GM12878 (cell line): ENCODE data around the gene OR5F1. TPM values are rescaled to one million over a fixed set of nuclear protein-coding genes. Genes with fewer than 3 reads are reported as not detected.

Source experiments
- DPF2 ChIP-seq: fragments of 450-650 bp; IDR thresholded peaks from 2 replicates; pipeline ENCODE4 v1.6.1; 2017; ENCODE audit warnings: mild to moderate bottlenecking
- HDGF ChIP-seq: fragments of 450-650 bp; IDR thresholded peaks from 2 replicates; pipeline ENCODE4 v1.6.1; 2016; ENCODE audit warnings: antibody characterized with exemption
- KLF5 ChIP-seq: fragments of 450-650 bp; IDR thresholded peaks from 2 replicates; pipeline ENCODE4 v1.6.1; 2014; ENCODE audit warnings: mild to moderate bottlenecking; ENCODE audit not compliant: partially characterized antibody
- NFYB ChIP-seq: IDR thresholded peaks from 2 replicates; pipeline ENCODE4 v1.6.1; 2011; ENCODE audit warnings: low read depth, mild to moderate bottlenecking, low read length, improper control_type of control experiment, moderate library complexity; ENCODE audit not compliant: insufficient read depth
- TARDBP ChIP-seq: IDR thresholded peaks from 2 replicates; pipeline ENCODE4 v1.6.1; 2016; ENCODE audit warnings: borderline replicate concordance
- TCF3 ChIP-seq: IDR thresholded peaks from 2 replicates; pipeline ENCODE4 v1.6.1; 2012; ENCODE audit warnings: low read depth, mild to moderate bottlenecking, low read length, borderline replicate concordance; ENCODE audit not compliant: insufficient read depth
- YY1 ChIP-seq: IDR thresholded peaks from 2 replicates; pipeline ENCODE4 v1.6.1; 2011; ENCODE audit warnings: low read depth, mild to moderate bottlenecking, low read length
- ZNF274 ChIP-seq: IDR thresholded peaks from one replicate; pipeline ENCODE4 v1.8.0; 2011; ENCODE audit not compliant: insufficient read length, insufficient read depth
- polyA plus RNA-seq, 11 experiments: library from polyadenylated mRNA; depleted of rRNA in 4 of 11; unstranded in 6 of 11; stranded (reverse) in 5 of 11; fragments of >200 nt; fragmentation: Nextera tagmentation in 4 of 11; fragmentation: Illumina TruSeq in 1 of 11; extraction: Ambion mirVana in 4 of 11; extraction: Trizol in 1 of 11; gene quantifications; 1 replicate in 1 of 11; 2 replicates in 10 of 11; pipeline versions ENCODE4 v1.2.1 to v1.2.3, GENCODE V29; 2011 to 2016; ENCODE audit warnings: inconsistent platforms in 2 of 11, missing spikeins in 2 of 11, low read depth in 1 of 11
- total RNA-seq, 4 experiments: library from RNA; depleted of rRNA in 3 of 4; stranded (reverse); fragments of >200 nt in 3 of 4; fragmentation: Illumina TruSeq in 1 of 4; extraction: Trizol in 1 of 4; gene quantifications; 2 replicates each; pipeline versions ENCODE4 v1.2.1 to v1.2.3, GENCODE V29; 2013 to 2021
- TF ChIP-seq, protein P1 (sequence below): fragments of 450-650 bp; IDR thresholded peaks from 2 replicates; pipeline ENCODE4 v1.6.1; 2017; ENCODE audit warnings: mild to moderate bottlenecking, low read depth, inconsistent platforms; ENCODE audit not compliant: poor library complexity, severe bottlenecking

OR5F1 gene
- total and polyA plus RNA-seq, 10 of the 15 experiments (the other 5 are each of a cell fraction or from before 2014, with no cell fraction given) = not detected

DNA sequence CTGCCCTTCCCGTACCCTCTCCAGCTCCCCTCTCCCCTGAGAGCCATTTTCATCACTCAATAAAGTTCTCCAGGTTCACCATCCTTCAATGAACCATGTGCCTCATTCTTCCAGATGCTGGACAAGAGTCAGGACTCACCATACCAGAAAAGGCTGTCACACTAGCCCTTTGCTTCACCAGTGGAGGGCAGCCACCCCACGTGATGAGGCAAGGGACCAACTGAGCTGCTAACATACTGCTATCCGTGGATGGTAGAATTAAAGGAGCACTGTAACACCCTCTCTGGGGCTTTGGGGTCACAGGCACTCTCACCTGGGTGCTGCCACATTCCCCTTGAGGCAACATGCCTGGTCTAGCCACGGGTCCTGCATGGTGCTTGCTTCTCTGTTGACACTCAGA is 45.1 kb downstream of the OR5F1 start (continued):
- TF ChIP-seq DPF2 (no peak), YY1 (no peak), TARDBP (no peak), HDGF (no peak), ZNF274 (no peak), KLF5 (no peak), NFYB (no peak), TCF3 (no peak)
- TF ChIP-seq, protein P1, sequence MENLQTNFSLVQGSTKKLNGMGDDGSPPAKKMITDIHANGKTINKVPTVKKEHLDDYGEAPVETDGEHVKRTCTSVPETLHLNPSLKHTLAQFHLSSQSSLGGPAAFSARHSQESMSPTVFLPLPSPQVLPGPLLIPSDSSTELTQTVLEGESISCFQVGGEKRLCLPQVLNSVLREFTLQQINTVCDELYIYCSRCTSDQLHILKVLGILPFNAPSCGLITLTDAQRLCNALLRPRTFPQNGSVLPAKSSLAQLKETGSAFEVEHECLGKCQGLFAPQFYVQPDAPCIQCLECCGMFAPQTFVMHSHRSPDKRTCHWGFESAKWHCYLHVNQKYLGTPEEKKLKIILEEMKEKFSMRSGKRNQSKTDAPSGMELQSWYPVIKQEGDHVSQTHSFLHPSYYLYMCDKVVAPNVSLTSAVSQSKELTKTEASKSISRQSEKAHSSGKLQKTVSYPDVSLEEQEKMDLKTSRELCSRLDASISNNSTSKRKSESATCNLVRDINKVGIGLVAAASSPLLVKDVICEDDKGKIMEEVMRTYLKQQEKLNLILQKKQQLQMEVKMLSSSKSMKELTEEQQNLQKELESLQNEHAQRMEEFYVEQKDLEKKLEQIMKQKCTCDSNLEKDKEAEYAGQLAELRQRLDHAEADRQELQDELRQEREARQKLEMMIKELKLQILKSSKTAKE = no peak
- TF ChIP-seq, all 136 proteins: peak for 0

Other genes starting within 250 kb of the OR5F1 start
Only the 7 nearest of the 18 such genes appear.
- gene TRIM51, start 111.3 kb downstream of the OR5F1 start, total RNA-seq (2014; rRNA removed) = not detected in 2 replicates
- not detected in 2 replicates for gene TRIM51, start 111.3 kb downstream of the OR5F1 start, total RNA-seq (2014; rRNA removed; fragmentation: Illumina TruSeq; extraction: Trizol)
- gene TRIM51, start 111.3 kb downstream of the OR5F1 start, total RNA-seq (2021) = not detected in 2 replicates
- not detected in 2 replicates for gene TRIM51, start 111.3 kb downstream of the OR5F1 start, polyA plus RNA-seq (2011; rRNA removed)
- not detected in 2 replicates for gene TRIM51, start 111.3 kb downstream of the OR5F1 start, polyA plus RNA-seq (2014; fragmentation: Illumina TruSeq; extraction: Trizol)
- gene TRIM51, start 111.3 kb downstream of the OR5F1 start, polyA plus RNA-seq (2014; fragmentation: Nextera tagmentation; extraction: Ambion mirVana) = not detected
- gene TRIM51, start 111.3 kb downstream of the OR5F1 start, polyA plus RNA-seq (2014; rRNA removed) = not detected in 2 replicates
- not detected for gene TRIM51, start 111.3 kb downstream of the OR5F1 start, polyA plus RNA-seq (2016; fragmentation: Nextera tagmentation; extraction: Ambion mirVana)
- not detected in 2 replicates for gene OR5W2, start 80.0 kb downstream of the OR5F1 start, total RNA-seq (2014; rRNA removed)
- not detected in 2 replicates for gene OR5W2, start 80.0 kb downstream of the OR5F1 start, total RNA-seq (2014; rRNA removed; fragmentation: Illumina TruSeq; extraction: Trizol)
- gene OR5W2, start 80.0 kb downstream of the OR5F1 start, total RNA-seq (2021) = not detected in 2 replicates
- not detected in 2 replicates for gene OR5W2, start 80.0 kb downstream of the OR5F1 start, polyA plus RNA-seq (2011; rRNA removed)
- gene OR5W2, start 80.0 kb downstream of the OR5F1 start, polyA plus RNA-seq (2014; fragmentation: Illumina TruSeq; extraction: Trizol) = not detected in 2 replicates
- not detected for gene OR5W2, start 80.0 kb downstream of the OR5F1 start, polyA plus RNA-seq (2014; fragmentation: Nextera tagmentation; extraction: Ambion mirVana)
- not detected in 2 replicates for gene OR5W2, start 80.0 kb downstream of the OR5F1 start, polyA plus RNA-seq (2014; rRNA removed)
- gene OR5W2, start 80.0 kb downstream of the OR5F1 start, polyA plus RNA-seq (2016; fragmentation: Nextera tagmentation; extraction: Ambion mirVana) = not detected
- not detected in 2 replicates for gene OR5I1, start 58.2 kb downstream of the OR5F1 start, total RNA-seq (2014; rRNA removed)
- gene OR5I1, start 58.2 kb downstream of the OR5F1 start, total RNA-seq (2014; rRNA removed; fragmentation: Illumina TruSeq; extraction: Trizol) = not detected in 2 replicates
- not detected in 2 replicates for gene OR5I1, start 58.2 kb downstream of the OR5F1 start, total RNA-seq (2021)
- gene OR5I1, start 58.2 kb downstream of the OR5F1 start, polyA plus RNA-seq (2011; rRNA removed) = not detected in 2 replicates
- not detected in 2 replicates for gene OR5I1, start 58.2 kb downstream of the OR5F1 start, polyA plus RNA-seq (2014; fragmentation: Illumina TruSeq; extraction: Trizol)
- not detected for gene OR5I1, start 58.2 kb downstream of the OR5F1 start, polyA plus RNA-seq (2014; fragmentation: Nextera tagmentation; extraction: Ambion mirVana)
- not detected in 2 replicates for gene OR5I1, start 58.2 kb downstream of the OR5F1 start, polyA plus RNA-seq (2014; rRNA removed)
- gene OR5I1, start 58.2 kb downstream of the OR5F1 start, polyA plus RNA-seq (2016; fragmentation: Nextera tagmentation; extraction: Ambion mirVana) = not detected
- not detected in 2 replicates for gene OR10AG1, start 24.7 kb downstream of the OR5F1 start, total RNA-seq (2014; rRNA removed)
- gene OR10AG1, start 24.7 kb downstream of the OR5F1 start, total RNA-seq (2014; rRNA removed; fragmentation: Illumina TruSeq; extraction: Trizol) = not detected in 2 replicates
- not detected in 2 replicates for gene OR10AG1, start 24.7 kb downstream of the OR5F1 start, total RNA-seq (2021)
- not detected in 2 replicates for gene OR10AG1, start 24.7 kb downstream of the OR5F1 start, polyA plus RNA-seq (2011; rRNA removed)
- not detected in 2 replicates for gene OR10AG1, start 24.7 kb downstream of the OR5F1 start, polyA plus RNA-seq (2014; fragmentation: Illumina TruSeq; extraction: Trizol)
- not detected for gene OR10AG1, start 24.7 kb downstream of the OR5F1 start, polyA plus RNA-seq (2014; fragmentation: Nextera tagmentation; extraction: Ambion mirVana)
- gene OR10AG1, start 24.7 kb downstream of the OR5F1 start, polyA plus RNA-seq (2014; rRNA removed) = not detected in 2 replicates
- gene OR10AG1, start 24.7 kb downstream of the OR5F1 start, polyA plus RNA-seq (2016; fragmentation: Nextera tagmentation; extraction: Ambion mirVana) = not detected
- gene OR5AS1, start 33.0 kb upstream of the OR5F1 start, total RNA-seq (2014; rRNA removed) = not detected in 2 replicates
- gene OR5AS1, start 33.0 kb upstream of the OR5F1 start, total RNA-seq (2014; rRNA removed; fragmentation: Illumina TruSeq; extraction: Trizol) = not detected in 2 replicates
- gene OR5AS1, start 33.0 kb upstream of the OR5F1 start, total RNA-seq (2021) = not detected in 2 replicates
- not detected in 2 replicates for gene OR5AS1, start 33.0 kb upstream of the OR5F1 start, polyA plus RNA-seq (2011; rRNA removed)
- gene OR5AS1, start 33.0 kb upstream of the OR5F1 start, polyA plus RNA-seq (2014; fragmentation: Illumina TruSeq; extraction: Trizol) = not detected in 2 replicates
- gene OR5AS1, start 33.0 kb upstream of the OR5F1 start, polyA plus RNA-seq (2014; fragmentation: Nextera tagmentation; extraction: Ambion mirVana) = not detected
- gene OR5AS1, start 33.0 kb upstream of the OR5F1 start, polyA plus RNA-seq (2014; rRNA removed) = not detected in 2 replicates
- not detected for gene OR5AS1, start 33.0 kb upstream of the OR5F1 start, polyA plus RNA-seq (2016; fragmentation: Nextera tagmentation; extraction: Ambion mirVana)
- gene OR8I2, start 98.7 kb upstream of the OR5F1 start, total RNA-seq (2014; rRNA removed) = not detected in 2 replicates
- not detected in 2 replicates for gene OR8I2, start 98.7 kb upstream of the OR5F1 start, total RNA-seq (2014; rRNA removed; fragmentation: Illumina TruSeq; extraction: Trizol)
- not detected in 2 replicates for gene OR8I2, start 98.7 kb upstream of the OR5F1 start, total RNA-seq (2021)
- not detected in 2 replicates for gene OR8I2, start 98.7 kb upstream of the OR5F1 start, polyA plus RNA-seq (2011; rRNA removed)
- not detected in 2 replicates for gene OR8I2, start 98.7 kb upstream of the OR5F1 start, polyA plus RNA-seq (2014; fragmentation: Illumina TruSeq; extraction: Trizol)
- gene OR8I2, start 98.7 kb upstream of the OR5F1 start, polyA plus RNA-seq (2014; fragmentation: Nextera tagmentation; extraction: Ambion mirVana) = not detected
- not detected in 2 replicates for gene OR8I2, start 98.7 kb upstream of the OR5F1 start, polyA plus RNA-seq (2014; rRNA removed)
- gene OR8I2, start 98.7 kb upstream of the OR5F1 start, polyA plus RNA-seq (2016; fragmentation: Nextera tagmentation; extraction: Ambion mirVana) = not detected
- gene OR8H2, start 109.1 kb upstream of the OR5F1 start, total RNA-seq (2014; rRNA removed) = not detected in 2 replicates
- not detected in 2 replicates for gene OR8H2, start 109.1 kb upstream of the OR5F1 start, total RNA-seq (2014; rRNA removed; fragmentation: Illumina TruSeq; extraction: Trizol)
- gene OR8H2, start 109.1 kb upstream of the OR5F1 start, total RNA-seq (2021) = not detected in 2 replicates
- not detected in 2 replicates for gene OR8H2, start 109.1 kb upstream of the OR5F1 start, polyA plus RNA-seq (2011; rRNA removed)
- not detected in 2 replicates for gene OR8H2, start 109.1 kb upstream of the OR5F1 start, polyA plus RNA-seq (2014; fragmentation: Illumina TruSeq; extraction: Trizol)
- not detected for gene OR8H2, start 109.1 kb upstream of the OR5F1 start, polyA plus RNA-seq (2014; fragmentation: Nextera tagmentation; extraction: Ambion mirVana)
- gene OR8H2, start 109.1 kb upstream of the OR5F1 start, polyA plus RNA-seq (2014; rRNA removed) = not detected in 2 replicates
- gene OR8H2, start 109.1 kb upstream of the OR5F1 start, polyA plus RNA-seq (2016; fragmentation: Nextera tagmentation; extraction: Ambion mirVana) = not detected